MG63 (cell line): ENCODE measurements around the gene ARRDC2. TPM values are rescaled to one million over a fixed set of nuclear protein-coding genes. Genes with fewer than 3 reads are reported as not detected.
"Not testable (repeated sequence)": the region's sequence is repeated elsewhere in the genome, so short reads cannot be mapped to it uniquely, and the experiment has no call there.

Source experiments
- DNase-seq: peaks from one replicate; pipeline ENCODE4 v3.0.0-alpha.2; 2020
- H3K27me3 ChIP-seq: fragments of 250-450 bp; sonication (Bioruptor Pico); 2 replicates; pipeline ENCODE4 v1.5.1; 2020; ENCODE audit warnings: mild to moderate bottlenecking, moderate library complexity
- H3K36me3 ChIP-seq: fragments of 250-450 bp; sonication (Bioruptor Pico); 2 replicates; pipeline ENCODE4 v1.5.1; 2020; ENCODE audit warnings: mild to moderate bottlenecking, moderate library complexity
- H3K4me3 ChIP-seq: fragments of 250-450 bp; sonication (Bioruptor Pico); 2 replicates; pipeline ENCODE4 v1.5.1; 2020; ENCODE audit warnings: mild to moderate bottlenecking, moderate library complexity
- H3K9me3 ChIP-seq: fragments of 250-450 bp; sonication (Bioruptor Pico); 2 replicates; pipeline ENCODE4 v1.5.1; 2020; ENCODE audit warnings: mild to moderate bottlenecking, moderate library complexity
- total RNA-seq: library from RNA; depleted of rRNA; stranded (reverse); fragments of >200 nt; shearing (Covaris generic); gene quantifications from 2 replicates; pipeline ENCODE4 v1.2.3, GENCODE V29; 2014; ENCODE audit warnings: low replicate concordance

The ARRDC2 gene
- total RNA-seq, 1 experiment from 2014 or later: 20.5 TPM

DNA sequence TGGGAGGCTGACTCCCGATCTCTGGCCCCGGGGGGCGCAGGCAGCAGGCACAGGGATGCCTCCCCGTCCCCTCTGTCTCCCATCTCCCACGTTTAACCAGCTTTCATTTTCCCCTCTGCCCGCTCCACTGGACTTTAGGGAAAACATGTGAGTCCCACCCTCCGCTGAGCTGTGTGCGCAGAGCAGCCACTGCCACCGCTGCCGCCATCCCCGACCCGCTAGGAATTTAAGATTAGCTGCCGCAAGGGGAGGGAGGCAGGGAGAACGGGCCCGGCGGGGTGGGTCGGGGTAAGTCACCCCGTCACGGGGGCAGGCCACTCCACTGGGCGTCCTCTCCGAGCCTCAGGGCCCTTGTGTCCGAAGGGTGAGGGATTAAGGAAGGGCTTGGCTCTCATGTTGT lies 25.5 kb upstream of the ARRDC2 start:
- H3K4me3 ChIP-seq: no peak overlapping the region
- no peaks in the 10 kb centered on the region for H3K9me3 ChIP-seq
- no peak for DNase-seq
- no peaks in the 10 kb centered on the region for H3K36me3 ChIP-seq
- H3K27me3 ChIP-seq: no peaks in the 10 kb centered on the region

DNA sequence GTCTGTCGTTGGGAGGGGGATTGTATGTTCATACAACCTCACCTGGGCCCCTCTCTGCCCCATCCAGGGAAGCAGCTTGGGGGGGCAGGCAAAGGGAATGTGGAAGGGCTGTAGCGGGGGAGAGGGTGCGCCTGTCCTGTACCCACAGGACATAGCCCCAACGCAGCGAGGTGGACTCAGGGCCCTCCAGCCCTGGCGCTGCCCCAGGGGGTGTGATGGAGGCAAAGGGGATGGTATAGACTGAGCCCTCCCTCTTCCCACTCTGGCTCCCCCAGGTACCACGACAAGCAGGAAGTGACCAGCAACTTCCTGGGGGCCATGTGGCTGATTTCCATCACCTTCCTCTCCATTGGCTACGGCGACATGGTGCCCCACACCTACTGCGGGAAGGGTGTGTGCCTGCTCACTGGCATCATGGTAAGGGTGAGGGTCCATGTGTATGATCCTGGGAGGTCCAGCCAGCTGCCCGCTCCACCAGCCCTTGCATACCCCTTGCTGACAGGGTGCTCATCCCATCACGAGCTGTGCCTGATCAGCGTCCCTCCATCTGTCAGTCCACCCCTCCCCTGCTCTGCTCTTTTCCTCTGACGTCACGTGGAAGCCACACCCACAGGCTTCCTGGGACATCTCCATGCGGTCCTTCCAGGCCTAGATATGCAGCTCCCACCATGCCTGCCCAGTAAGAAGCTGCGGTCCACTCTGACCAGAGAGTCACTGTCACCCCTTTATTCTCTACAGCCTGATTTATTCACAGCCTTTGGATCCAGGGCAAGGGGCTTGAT lies 22.7 kb upstream of the ARRDC2 start:
- Histone ChIP-seq H3K4me3 (no peak overlapping the region), H3K9me3 (no peaks in the 10 kb centered on the region), H3K27me3 (no peaks in the 10 kb centered on the region), H3K36me3 (no peaks in the 10 kb centered on the region)
- peak; percentile 20 for DNase-seq

DNA sequence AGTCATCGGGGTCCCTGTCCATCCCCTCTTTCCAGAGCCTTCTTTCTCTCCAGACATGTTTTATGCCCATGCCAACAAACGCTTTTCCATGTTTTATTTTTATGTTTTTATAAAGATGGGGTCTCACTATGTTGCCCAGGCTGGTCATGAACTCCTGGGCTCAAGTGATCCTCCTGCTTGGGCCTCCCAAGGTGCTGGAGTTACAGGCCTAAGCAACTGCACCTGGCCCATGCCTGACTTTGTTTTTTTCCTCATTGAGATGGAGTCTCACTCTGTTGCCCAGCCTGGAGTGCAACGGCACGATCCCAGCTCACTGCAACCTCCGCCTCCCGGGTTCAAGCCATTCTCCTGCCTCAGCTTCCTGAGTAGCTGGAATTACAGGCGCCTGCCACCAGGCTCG lies 21.4 kb upstream of the ARRDC2 start:
- not testable (repeated sequence) for H3K36me3 ChIP-seq, H3K27me3 ChIP-seq, DNase-seq, H3K4me3 ChIP-seq, H3K9me3 ChIP-seq

DNA sequence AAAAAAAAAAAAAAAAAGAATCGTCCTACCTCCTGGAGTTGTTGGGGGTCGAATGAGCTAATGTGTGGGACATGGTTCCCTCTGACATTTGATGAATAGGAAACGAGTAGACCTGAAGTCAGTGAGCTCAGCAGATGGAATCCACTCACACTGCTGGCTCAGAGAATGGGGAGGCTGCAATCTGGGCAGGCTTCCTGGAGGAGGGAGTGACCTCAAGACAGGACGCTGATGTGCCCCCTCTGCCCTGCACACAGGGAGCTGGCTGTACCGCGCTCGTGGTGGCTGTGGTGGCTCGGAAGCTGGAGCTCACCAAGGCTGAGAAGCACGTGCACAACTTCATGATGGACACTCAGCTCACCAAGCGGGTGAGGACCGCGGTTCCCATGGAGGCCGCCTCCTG lies 19.8 kb upstream of the ARRDC2 start:
- Histone ChIP-seq H3K4me3 (no peak overlapping the region), H3K9me3 (no peaks in the 10 kb centered on the region), H3K27me3 (no peaks in the 10 kb centered on the region), H3K36me3 (no peaks in the 10 kb centered on the region)
- no peak for DNase-seq

DNA sequence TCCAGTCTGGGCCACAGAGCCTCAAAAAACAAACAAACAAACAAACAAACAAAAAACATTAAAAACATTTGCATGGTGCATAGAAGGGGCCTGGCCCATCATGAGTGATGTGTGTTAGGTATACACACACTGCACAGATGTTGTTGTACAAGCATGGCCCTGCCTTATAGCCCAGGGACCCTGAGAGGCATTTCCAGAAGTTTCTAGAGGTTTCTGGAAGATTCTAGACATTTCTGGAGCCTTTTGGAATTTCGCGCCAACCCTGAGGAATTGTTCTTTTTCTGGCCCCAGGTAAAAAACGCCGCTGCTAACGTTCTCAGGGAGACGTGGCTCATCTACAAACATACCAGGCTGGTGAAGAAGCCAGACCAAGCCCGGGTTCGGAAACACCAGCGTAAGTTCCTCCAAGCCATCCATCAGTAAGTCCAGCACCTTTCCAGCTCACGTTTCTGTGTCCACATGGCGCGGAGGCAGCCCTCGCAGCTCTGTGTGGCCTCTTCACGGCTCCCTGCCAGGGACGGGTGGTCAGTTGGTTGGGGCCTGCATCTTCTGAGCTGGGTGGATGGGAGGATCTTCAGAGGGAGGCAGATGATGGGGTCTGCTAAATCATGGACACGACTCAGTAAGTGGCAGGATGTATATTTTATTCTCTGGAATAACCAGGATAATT lies 18.4 kb upstream of the ARRDC2 start:
- no peaks in the 10 kb centered on the region for H3K36me3 ChIP-seq
- H3K27me3 ChIP-seq: no peaks in the 10 kb centered on the region
- DNase-seq: no peak
- H3K4me3 ChIP-seq: no peak overlapping the region
- H3K9me3 ChIP-seq: no peaks in the 10 kb centered on the region

DNA sequence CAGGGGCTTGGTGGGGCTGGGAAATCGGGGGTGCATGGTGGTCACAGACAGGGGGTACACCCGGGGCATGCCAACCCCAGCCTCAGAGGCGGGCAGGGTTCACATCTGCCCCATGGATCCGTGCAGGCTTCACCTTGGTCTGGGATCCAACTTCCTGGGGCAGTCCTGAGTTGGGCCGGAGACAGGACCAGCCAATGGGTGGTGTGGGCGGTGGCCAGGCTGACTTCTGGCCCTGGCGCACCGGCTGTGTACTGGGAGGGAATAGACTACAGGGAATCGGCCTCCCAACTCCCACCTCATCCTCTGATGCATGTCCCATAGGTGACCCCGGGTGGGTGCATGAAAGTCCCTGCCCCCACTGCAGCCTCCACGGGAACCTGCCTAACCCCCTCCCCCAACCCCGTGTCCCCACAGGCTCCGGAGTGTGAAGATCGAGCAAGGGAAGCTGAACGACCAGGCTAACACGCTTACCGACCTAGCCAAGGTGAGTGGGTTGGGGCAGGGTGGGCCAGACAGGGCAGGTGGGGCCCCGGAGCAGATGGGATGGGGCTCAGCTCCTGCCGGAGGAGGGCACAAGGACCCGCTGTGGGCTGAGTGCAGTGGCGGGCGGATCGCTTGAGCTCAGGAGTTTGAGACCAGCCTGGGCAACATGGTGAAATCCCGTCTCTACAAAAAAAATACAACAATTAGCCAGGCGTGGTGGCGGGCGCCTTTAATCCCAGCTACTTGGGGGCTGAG lies 14.7 kb upstream of the ARRDC2 start:
- Histone ChIP-seq H3K4me3 (no peak overlapping the region), H3K9me3 (no peaks in the 10 kb centered on the region), H3K27me3 (no peaks in the 10 kb centered on the region), H3K36me3 (no peaks in the 10 kb centered on the region)
- no peak for DNase-seq

DNA sequence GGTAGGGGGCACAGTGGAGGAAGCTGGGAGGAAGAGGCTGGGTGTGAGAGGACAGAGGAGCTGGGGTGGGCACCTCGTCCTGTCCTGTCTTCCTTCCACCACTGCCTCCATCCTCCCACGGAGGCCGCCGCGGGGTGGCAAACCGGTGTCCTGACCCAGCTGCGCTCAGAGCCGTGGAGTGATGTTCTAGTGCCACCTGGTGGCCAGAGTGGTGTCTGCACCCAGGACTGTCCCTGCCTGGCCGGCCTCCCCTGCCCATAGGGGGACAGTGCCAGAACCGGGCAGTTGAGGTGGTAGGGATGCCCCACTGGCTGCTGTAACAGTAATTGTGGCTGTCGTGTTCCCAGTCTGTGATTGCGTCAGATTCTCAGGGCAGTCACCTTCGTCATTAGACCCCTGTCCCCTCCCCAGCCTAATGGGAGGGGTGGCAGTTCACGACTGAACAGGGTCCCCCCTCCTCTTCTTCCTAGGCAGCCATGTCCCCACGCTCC lies 11.1 kb upstream of the ARRDC2 start:
- Histone ChIP-seq H3K4me3 (no peak overlapping the region), H3K36me3 (no peaks in the 10 kb centered on the region), H3K9me3 (no peaks in the 10 kb centered on the region), H3K27me3 (no peaks in the 10 kb centered on the region; the same call in 1 of the 2 replicates)
- DNase-seq: peak; percentile 77

DNA sequence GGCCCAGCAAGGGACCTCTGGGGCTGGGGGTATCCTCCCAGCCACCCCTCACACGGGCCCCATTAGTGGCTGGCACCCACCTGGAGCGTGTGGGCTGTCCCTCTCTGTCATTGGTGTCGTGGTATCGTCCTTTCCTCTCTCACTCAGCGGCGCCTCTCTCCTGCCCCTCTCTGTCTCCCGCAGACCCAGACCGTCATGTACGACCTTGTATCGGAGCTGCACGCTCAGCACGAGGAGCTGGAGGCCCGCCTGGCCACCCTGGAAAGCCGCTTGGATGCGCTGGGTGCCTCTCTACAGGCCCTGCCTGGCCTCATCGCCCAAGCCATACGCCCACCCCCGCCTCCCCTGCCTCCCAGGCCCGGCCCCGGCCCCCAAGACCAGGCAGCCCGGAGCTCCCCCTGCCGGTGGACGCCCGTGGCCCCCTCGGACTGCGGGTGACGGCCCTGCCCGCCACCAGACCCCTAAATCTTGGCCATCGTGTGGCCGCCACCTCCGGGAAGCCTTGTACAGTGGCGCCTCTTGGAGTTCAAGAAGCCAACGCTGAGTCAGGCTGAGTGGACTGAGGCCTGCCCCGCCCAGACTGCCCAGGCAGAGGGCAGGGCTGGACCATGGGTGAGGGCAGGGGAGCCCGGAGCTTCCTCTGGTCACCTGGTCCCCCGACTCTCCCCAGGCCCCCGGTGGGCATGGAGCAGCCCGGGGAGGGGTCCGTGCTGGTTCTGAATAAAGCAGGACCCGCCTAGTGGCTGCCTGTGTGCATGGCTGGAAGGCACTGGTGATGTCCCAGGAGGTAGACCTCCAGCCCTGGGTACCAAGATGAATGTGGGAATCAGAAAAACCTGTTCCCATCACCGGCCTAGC lies 9.8 kb upstream of the ARRDC2 start:
- DNase-seq: peak; percentile 77
- no peaks in the 10 kb centered on the region; the same call in none of the 2 replicates for H3K36me3 ChIP-seq
- H3K27me3 ChIP-seq: no peaks in the 10 kb centered on the region; the same call in 1 of the 2 replicates
- no peaks in the 10 kb centered on the region for H3K9me3 ChIP-seq
- H3K4me3 ChIP-seq: no peak overlapping the region

DNA sequence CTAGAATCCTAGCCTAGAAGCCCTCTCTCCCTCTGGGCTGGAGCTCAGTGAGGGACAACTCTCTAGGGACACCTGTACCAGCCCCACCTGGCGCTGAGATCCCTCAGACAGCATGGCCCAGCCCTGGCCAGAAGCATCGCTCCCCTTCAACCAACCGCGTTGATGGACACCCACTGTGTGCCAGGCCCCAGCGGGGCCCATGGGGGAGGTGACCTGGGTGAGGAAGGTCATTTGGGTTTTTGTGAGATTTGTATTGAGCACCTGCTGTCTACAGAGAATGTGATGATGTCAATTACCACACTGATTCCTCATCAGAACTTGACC lies 9.2 kb upstream of the ARRDC2 start:
- no peaks in the 10 kb centered on the region; the same call in none of the 2 replicates for H3K36me3 ChIP-seq
- H3K9me3 ChIP-seq: no peaks in the 10 kb centered on the region
- no peaks in the 10 kb centered on the region; the same call in 1 of the 2 replicates for H3K27me3 ChIP-seq
- no peak for DNase-seq
- no peak overlapping the region for H3K4me3 ChIP-seq

DNA sequence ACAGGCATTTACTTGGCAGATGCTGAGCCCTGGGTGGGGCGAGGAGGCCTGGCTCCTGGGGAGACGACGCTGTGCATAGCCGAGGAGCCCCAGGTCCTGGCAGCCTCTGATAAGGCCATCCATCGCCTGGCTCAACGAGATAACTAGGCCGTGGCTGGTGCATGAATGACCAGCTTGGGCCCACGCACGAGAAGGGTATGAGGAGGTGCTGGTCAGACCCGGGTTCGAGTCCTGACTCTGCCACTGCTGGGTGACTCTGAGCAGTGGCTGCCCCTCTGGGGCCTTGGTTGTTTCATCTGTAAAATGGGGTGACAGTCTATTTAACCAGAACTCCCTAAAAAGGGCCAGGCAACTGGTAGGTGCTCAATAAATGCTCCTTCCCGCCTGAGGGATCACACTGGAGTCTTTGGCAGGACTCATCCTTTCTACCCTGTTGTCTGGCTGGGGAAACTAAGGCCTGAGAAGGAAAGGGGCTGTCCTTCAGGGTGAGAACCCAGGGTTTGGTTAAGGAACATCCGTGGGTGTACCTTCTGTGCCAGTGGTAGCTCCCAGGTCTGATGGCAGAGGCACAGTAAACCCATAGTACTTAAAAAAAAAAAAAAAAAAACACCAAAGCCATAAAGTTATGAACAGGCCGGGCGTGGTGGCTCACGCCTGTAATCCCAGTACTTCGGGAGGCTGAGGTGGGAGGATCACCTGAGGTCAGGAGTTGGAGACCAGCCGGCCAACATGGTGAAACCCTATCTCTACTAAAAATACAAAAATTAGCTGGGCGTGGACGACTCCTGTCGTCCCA lies 8.1 kb upstream of the ARRDC2 start:
- no peaks in the 10 kb centered on the region; the same call in none of the 2 replicates for H3K36me3 ChIP-seq
- peak overlapping the region; percentile 86; the same call in 1 of the 2 replicates for H3K4me3 ChIP-seq
- H3K9me3 ChIP-seq: no peaks in the 10 kb centered on the region
- no peak for DNase-seq
- no peaks in the 10 kb centered on the region; the same call in 1 of the 2 replicates for H3K27me3 ChIP-seq

DNA sequence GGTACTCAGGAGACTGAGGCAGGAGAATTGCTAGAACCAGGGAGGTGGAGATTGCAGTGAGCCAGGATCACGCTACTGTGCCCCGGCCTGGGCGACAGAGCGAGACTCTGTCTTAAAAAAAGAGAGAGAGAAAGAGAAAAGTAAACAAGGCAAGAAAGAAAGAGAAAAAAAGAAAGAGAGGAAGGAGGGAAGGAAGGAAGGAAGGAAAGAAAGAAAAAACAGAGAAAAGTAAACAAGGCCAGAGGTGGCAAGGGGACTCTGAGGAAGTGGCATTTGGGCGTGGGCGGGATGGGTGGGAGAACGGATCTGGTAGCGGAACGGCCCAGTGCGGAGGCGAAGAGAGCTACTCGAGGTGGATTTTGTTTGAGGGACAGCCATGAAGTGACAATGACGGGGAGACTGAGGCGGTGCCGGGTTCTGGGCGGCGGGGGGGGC lies 7.5 kb upstream of the ARRDC2 start:
- no peaks in the 10 kb centered on the region; the same call in 1 of the 2 replicates for H3K27me3 ChIP-seq
- H3K9me3 ChIP-seq: no peaks in the 10 kb centered on the region
- no peak for DNase-seq
- H3K4me3 ChIP-seq: peak overlapping the region; percentile 86
- H3K36me3 ChIP-seq: no peaks in the 10 kb centered on the region; the same call in none of the 2 replicates

DNA sequence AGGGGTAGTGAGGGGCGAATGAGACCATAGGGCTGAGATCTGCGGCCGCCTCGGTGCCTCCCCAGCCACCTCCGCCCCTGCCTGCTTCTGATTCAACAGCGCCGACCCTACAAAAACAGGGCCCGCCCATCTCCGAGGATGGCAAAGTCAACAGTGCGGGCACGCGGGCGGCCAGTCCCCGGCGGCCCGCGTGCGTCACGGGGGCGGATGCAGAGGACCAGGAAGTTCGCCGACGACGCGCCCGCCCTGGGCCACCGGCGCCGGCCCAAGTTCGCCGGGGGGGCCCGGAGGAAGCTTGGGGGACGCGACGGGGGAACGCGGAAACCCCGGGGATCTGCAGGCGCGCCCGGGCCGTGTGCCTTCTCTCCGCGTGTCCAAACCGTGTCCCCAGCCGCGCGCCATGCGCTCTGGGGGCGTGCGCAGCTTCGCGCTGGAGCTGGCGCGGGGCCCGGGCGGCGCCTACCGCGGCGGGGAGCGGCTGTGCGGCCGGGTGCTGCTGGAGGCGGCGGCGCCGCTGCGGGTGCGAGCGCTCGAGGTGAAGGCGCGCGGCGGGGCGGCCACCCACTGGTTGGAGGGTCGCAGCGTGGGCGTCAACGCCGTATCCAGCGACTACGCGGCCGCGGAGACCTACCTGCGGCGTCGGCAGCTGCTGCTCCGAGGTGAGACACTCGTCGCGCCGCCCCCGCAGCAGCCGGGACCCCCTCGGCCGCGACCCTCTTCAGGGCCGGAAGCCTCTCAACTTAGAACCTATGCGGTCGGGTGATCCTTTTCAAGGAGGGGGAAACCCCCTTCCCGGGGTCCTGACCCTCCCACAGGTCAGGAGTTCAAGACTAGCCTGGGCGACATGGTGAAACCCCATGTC lies 6.8 kb upstream of the ARRDC2 start:
- DNase-seq: peak; percentile 96
- Histone ChIP-seq H3K4me3 (peak overlapping the region; percentile 86), H3K27me3 (no peaks in the 10 kb centered on the region; the same call in 1 of the 2 replicates), H3K36me3 (no peaks in the 10 kb centered on the region; the same call in none of the 2 replicates), H3K9me3 (no peaks in the 10 kb centered on the region)

DNA sequence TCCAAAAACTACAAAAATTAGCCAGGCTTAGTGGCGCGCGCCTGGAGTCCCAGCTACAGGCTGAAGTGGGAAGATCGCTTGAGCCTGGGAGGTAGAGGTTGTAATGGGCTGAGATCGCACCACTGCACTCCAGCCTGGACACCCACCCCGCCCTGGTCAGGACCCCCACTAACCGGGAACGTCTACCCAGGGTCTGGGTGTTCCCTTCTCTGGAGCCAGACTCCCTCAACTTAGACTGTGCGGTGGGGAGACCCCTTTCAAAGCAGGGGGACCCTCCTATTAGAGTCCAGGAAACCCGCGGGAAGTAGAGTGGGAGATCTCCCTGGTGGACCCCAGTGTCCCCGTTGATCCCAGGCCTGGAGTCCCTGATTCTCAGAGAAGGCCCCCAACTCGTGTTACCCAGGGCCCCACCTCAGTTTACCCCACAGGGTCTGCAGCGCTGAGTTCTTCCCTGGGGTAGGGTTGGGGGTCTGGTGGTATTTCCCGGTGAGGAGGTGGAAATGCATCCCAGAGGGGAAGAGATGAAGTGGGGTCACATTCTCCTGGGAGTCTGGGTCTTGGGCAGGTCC lies 6.1 kb upstream of the ARRDC2 start:
- peak; percentile 18 for DNase-seq

DNA sequence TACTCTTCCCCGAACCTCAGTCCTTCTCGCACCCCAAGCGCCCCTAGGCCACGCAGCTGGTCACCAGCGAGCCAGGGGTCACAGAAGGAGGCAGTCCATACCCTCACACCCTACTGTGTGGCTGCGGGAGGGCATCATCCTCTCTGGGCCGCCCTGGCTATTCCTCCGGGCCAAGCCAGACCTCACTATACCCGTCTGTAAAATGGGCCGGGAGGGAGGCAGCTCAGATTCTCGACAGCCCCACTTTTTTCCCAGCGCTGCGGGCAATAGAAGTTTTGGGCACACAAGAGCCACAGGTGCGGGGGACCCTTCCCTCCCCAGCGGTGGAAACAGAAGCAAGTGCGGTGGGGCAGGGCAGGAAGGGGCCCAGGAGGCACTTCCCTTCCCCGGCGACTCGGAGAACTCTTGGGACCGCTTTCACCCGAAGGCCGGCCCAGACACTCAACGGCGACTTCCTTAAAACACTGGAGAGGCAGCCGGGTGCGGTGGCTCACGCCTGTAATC lies 5.6 kb upstream of the ARRDC2 start:
- H3K4me3 ChIP-seq: peak overlapping the region; percentile 86; the same call in 1 of the 2 replicates

More for the DNA sequence above, 6.1 kb upstream of the ARRDC2 start:
- H3K27me3 ChIP-seq: no peaks in the 10 kb centered on the region; the same call in 1 of the 2 replicates
- H3K4me3 ChIP-seq: peak overlapping the region; percentile 86
- H3K36me3 ChIP-seq: no peaks in the 10 kb centered on the region; the same call in none of the 2 replicates
- no peaks in the 10 kb centered on the region for H3K9me3 ChIP-seq

More for the DNA sequence above, 5.6 kb upstream of the ARRDC2 start:
- H3K36me3 ChIP-seq: no peaks in the 10 kb centered on the region; the same call in none of the 2 replicates
- DNase-seq: no peak
- H3K9me3 ChIP-seq: no peaks in the 10 kb centered on the region
- no peaks in the 10 kb centered on the region; the same call in 1 of the 2 replicates for H3K27me3 ChIP-seq
